Measurements from ENCODE around the gene DNAJB14. TPM values are rescaled to one million over a fixed set of nuclear protein-coding genes. Genes with fewer than 3 reads are reported as not detected.

Gene DNAJB14
- total RNA-seq, 1 experiment from 2014 or later, result 41.0 TPM

DNA sequence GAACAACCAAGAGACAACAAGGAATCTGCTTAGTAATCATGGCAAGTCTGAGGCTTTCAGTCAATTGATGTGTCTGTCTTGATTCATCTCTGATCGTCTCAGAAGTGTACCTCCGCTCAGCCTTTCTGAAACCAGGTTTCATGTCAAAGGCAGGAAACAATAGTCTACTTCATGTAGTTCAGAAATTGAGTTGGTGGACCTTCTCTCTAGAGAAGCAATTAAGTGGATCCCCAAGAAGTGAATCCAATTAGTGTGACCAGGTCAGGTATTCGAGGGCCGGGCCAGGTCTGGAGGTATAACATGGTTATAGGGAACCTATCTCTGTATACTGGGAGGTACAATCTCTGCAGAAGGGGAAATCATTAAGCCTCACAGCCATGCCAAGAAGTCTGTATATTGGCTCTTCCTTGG is 97.8 kb downstream of the DNAJB14 start:
- Histone ChIP-seq H3K4me2 (ENCODE audit: insufficient read depth, insufficient read length, low read length) (no peak overlapping the region), H3K27ac (ENCODE audit: insufficient read length, low read depth, low read length) (no peak overlapping the region), H3K9me3 (ENCODE audit: control insufficient read depth, low read depth, low read length) (no peaks in the 10 kb centered on the region), H3K79me1 (ENCODE audit: insufficient read depth, low read depth, low read length, poor library complexity, severe bottlenecking) (no peaks in the 10 kb centered on the region), H3K27me3 (ENCODE audit: insufficient read depth, low read length) (no peaks in the 10 kb centered on the region), H3K23me2 (ENCODE audit: insufficient read length, low read depth, low read length, poor library complexity, severe bottlenecking) (no peaks in the 10 kb centered on the region), H3K4ac (ENCODE audit: low read depth, low read length) (no peak overlapping the region), H3K79me2 (ENCODE audit: insufficient read depth, low read length) (no peaks in the 10 kb centered on the region), H3K14ac (ENCODE audit: insufficient read depth, low read length) (no peak overlapping the region), H4K8ac (replicated peaks; ENCODE audit: insufficient read length, low read depth, low read length) (no peak overlapping the region), H2BK12ac (ENCODE audit: insufficient read length, low read depth, low read length) (no peak overlapping the region), H3K56ac (ENCODE audit: insufficient read length, low read depth, low read length) (no peak overlapping the region), H2BK120ac (ENCODE audit: low read depth, low read length, poor library complexity, severe bottlenecking) (no peak overlapping the region), H2BK20ac (ENCODE audit: low read depth, low read length, poor library complexity, severe bottlenecking) (no peak overlapping the region), H3K9ac (ENCODE audit: extremely low read depth, insufficient read length, low read length) (no peak overlapping the region), H4K20me1 (ENCODE audit: control insufficient read depth, insufficient read depth, insufficient read length) (no peaks in the 10 kb centered on the region), H3K4me1 (ENCODE audit: insufficient read depth, low read length) (no peaks in the 10 kb centered on the region), H3T11ph (ENCODE audit: low read length) (no peak overlapping the region), H2AK5ac (ENCODE audit: insufficient read length, low read length) (no peak overlapping the region), H4K91ac (ENCODE audit: insufficient read length, low read depth, low read length) (no peak overlapping the region), H2BK15ac (ENCODE audit: low read depth, low read length) (no peak overlapping the region), H2BK5ac (ENCODE audit: insufficient read length, low read length) (no peak overlapping the region), H3K18ac (ENCODE audit: insufficient read length, low read depth, low read length) (no peak overlapping the region), H2AFZ (ENCODE audit: low read length) (no peak overlapping the region), H4K5ac (ENCODE audit: insufficient read length, low read depth, low read length) (no peak overlapping the region), H3K23ac (ENCODE audit: insufficient read length, low read depth, low read length) (no peak overlapping the region)
- H3K9me3 Mint-ChIP-seq, result no peaks in the 10 kb centered on the region; a peak in 1 of 5 replicates
- TF ChIP-seq CTCF (conservative IDR thresholded peaks at IDR 0.05), result no peak
- H3K27ac Mint-ChIP-seq, result no peak overlapping the region
- H3K27me3 Mint-ChIP-seq (ENCODE audit: low read depth), result no peaks in the 10 kb centered on the region
- H3K4me3 Mint-ChIP-seq, result no peak overlapping the region
- no peak for DNase-seq
- H3K4me1 Mint-ChIP-seq, result no peaks in the 10 kb centered on the region
- no peaks in the 10 kb centered on the region for H3K36me3 Mint-ChIP-seq (ENCODE audit: insufficient read depth in 1 of 3, low read depth in 3 of 3)
- no CpG with 5 or more reads among the region's 4 CpGs for WGBS (ENCODE audit: extremely low coverage, insufficient read length, low lambda C conversion rate)
